GM19438 (cell line): ENCODE measurements around the gene MLX.
A peak's percentile ranks its signal among the peaks of the same experiment; 100 is the strongest.
"Not testable (repeated sequence)": the region's sequence is repeated elsewhere in the genome, so short reads cannot be mapped to it uniquely, and the experiment has no call there.

Experiments used
- ATAC-seq: cut with Tn5 transposase; IDR thresholded peaks from one replicate; pipeline ENCODE4 v1.9.1; 2021; ENCODE audit warnings: low read depth; ENCODE audit not compliant: unreplicated experiment

MLX gene

GRCh38 chr17:42554250-42555121 is 12.4 kb upstream of the MLX start:
- ATAC-seq = peak; percentile 83

GRCh38 chr17:42555122-42555622 is 11.7 kb upstream of the MLX start:
- no peak for ATAC-seq

GRCh38 chr17:42555961-42556617 is 10.8 kb upstream of the MLX start:
- ATAC-seq = not testable (repeated sequence)

GRCh38 chr17:42559075-42559474 is 7.8 kb upstream of the MLX start:
- no peak for ATAC-seq

- ATAC-seq = no peak
Observed at GRCh38 chr17:42560246-42560645, 6.7 kb upstream of the MLX start.

GRCh38 chr17:42561897-42562387 is 5.0 kb upstream of the MLX start, which contains the start of gene COASY:
Gene COASY, plus strand, starts transcription at chr17:42562148. Its CDS starts 475 bp downstream, at chr17:42562623.
- no peak for ATAC-seq

- no peak for ATAC-seq
Observed at GRCh38 chr17:42562388-42563142, 4.3 kb upstream of the MLX start.

- ATAC-seq = no peak
Observed at GRCh38 chr17:42563143-42563509, 3.8 kb upstream of the MLX start.

GRCh38 chr17:42563543-42563942 is 3.4 kb upstream of the MLX start:
- ATAC-seq = no peak

GRCh38 chr17:42563950-42564349 is 3.0 kb upstream of the MLX start:
- ATAC-seq = no peak

GRCh38 chr17:42564815-42565522 is 1.9 kb upstream of the MLX start:
- no peak for ATAC-seq

GRCh38 chr17:42565523-42566214 is 1.2 kb upstream of the MLX start:
- no peak for ATAC-seq

GRCh38 chr17:42566215-42566882 is 551 bp upstream of the MLX start:
- ATAC-seq = no peak

GRCh38 chr17:42568341-42569111 is 1.6 kb downstream of the MLX start:
- no peak for ATAC-seq

GRCh38 chr17:42571435-42572225 is 4.7 kb downstream of the MLX start:
- no peak for ATAC-seq

- ATAC-seq = no peak
Observed at GRCh38 chr17:42573095-42573494, 6.2 kb downstream of the MLX start.

- no peak for ATAC-seq
Observed at GRCh38 chr17:42574463-42574862, 7.6 kb downstream of the MLX start.

- no peak for ATAC-seq
Observed at GRCh38 chr17:42577140-42577531, 10.2 kb downstream of the MLX start.
